Trophoblast cell (in vitro differentiated cells and primary cell): ENCODE data around the gene AK5.

Source experiments
- DNase-seq, 2 donors: peaks; one replicate each; pipeline ENCODE4 v3.0.0-alpha.2; 2016
- H2AFZ ChIP-seq: 2 replicates; pipeline ENCODE4 v1.6.1; 2013; ENCODE audit warnings: low read length, moderate library complexity, mild to moderate bottlenecking; ENCODE audit not compliant: insufficient read depth, poor library complexity
- H2AK5ac ChIP-seq: 2 replicates; pipeline ENCODE4 v1.6.1; 2013; ENCODE audit warnings: mild to moderate bottlenecking, low read length
- H2BK120ac ChIP-seq: 2 replicates; pipeline ENCODE4 v1.6.1; 2013; ENCODE audit warnings: low read length, mild to moderate bottlenecking, moderate library complexity; ENCODE audit not compliant: insufficient read depth, poor library complexity
- H2BK12ac ChIP-seq: 2 replicates; pipeline ENCODE4 v1.6.1; 2013; ENCODE audit warnings: mild to moderate bottlenecking, low read length, moderate library complexity
- H2BK5ac ChIP-seq: 2 replicates; pipeline ENCODE4 v1.6.1; 2013; ENCODE audit warnings: low read length, low read depth, moderate library complexity, mild to moderate bottlenecking; ENCODE audit not compliant: poor library complexity
- H3K14ac ChIP-seq: 2 replicates; pipeline ENCODE4 v1.6.1; 2013; ENCODE audit warnings: mild to moderate bottlenecking, low read length
- H3K18ac ChIP-seq: 2 replicates; pipeline ENCODE4 v1.6.1; 2013; ENCODE audit warnings: mild to moderate bottlenecking, low read length
- H3K23ac ChIP-seq: 2 replicates; pipeline ENCODE4 v1.6.1; 2013; ENCODE audit warnings: low read length
- H3K27ac ChIP-seq: 2 replicates; pipeline ENCODE4 v1.5.1; 2013; ENCODE audit warnings: low read depth, mild to moderate bottlenecking, inconsistent platforms, low read length, moderate library complexity
- H3K27me3 ChIP-seq: 2 replicates; pipeline ENCODE4 v1.6.1; 2013; ENCODE audit warnings: inconsistent platforms, mild to moderate bottlenecking, low read length, moderate library complexity; ENCODE audit not compliant: insufficient read depth
- H3K36me3 ChIP-seq, 2 experiments: 1 replicate in 1 of 2; 2 replicates in 1 of 2; pipeline ENCODE4 v1.6.1; 2013; ENCODE audit warnings: low read length in 2 of 2, mild to moderate bottlenecking in 2 of 2, moderate library complexity in 1 of 2; ENCODE audit not compliant: insufficient read depth in 2 of 2, control insufficient read depth in 1 of 2
- H3K4ac ChIP-seq: 2 replicates; pipeline ENCODE4 v1.6.1; 2013; ENCODE audit warnings: low read depth, mild to moderate bottlenecking, low read length, moderate library complexity
- H3K4me1 ChIP-seq, 2 experiments: 1 replicate in 1 of 2; 2 replicates in 1 of 2; pipeline ENCODE4 v1.6.1; 2013; ENCODE audit warnings: low read length in 2 of 2, mild to moderate bottlenecking in 2 of 2, moderate library complexity in 1 of 2; ENCODE audit not compliant: insufficient read depth in 2 of 2, control insufficient read depth in 1 of 2
- H3K4me2 ChIP-seq: 2 replicates; pipeline ENCODE4 v1.6.1; 2013; ENCODE audit warnings: inconsistent platforms, mild to moderate bottlenecking, low read length, moderate library complexity
- H3K4me3 ChIP-seq: 2 replicates; pipeline ENCODE4 v1.5.1; 2013; ENCODE audit warnings: mild to moderate bottlenecking, low read depth, low read length, inconsistent platforms
- H3K79me1 ChIP-seq: one replicate; pipeline ENCODE4 v1.6.1; 2013; ENCODE audit warnings: low read length
- H3K79me2 ChIP-seq: 2 replicates; pipeline ENCODE4 v1.6.1; 2013; ENCODE audit warnings: low read length, mild to moderate bottlenecking; ENCODE audit not compliant: control insufficient read depth, insufficient read depth, poor library complexity
- H3K9ac ChIP-seq: 2 replicates; pipeline ENCODE4 v1.6.1; 2013; ENCODE audit warnings: mild to moderate bottlenecking, low read length
- H3K9me3 ChIP-seq: 2 replicates; pipeline ENCODE4 v1.6.1; 2013; ENCODE audit warnings: low read depth, mild to moderate bottlenecking, control low read depth, inconsistent platforms, low read length; ENCODE audit not compliant: insufficient read depth
- H4K12ac ChIP-seq: 2 replicates; pipeline ENCODE4 v1.6.1; 2013; ENCODE audit warnings: low read depth, mild to moderate bottlenecking, low read length, moderate library complexity
- H4K8ac ChIP-seq: 2 replicates; pipeline ENCODE4 v1.6.1; 2013; ENCODE audit warnings: low read depth, mild to moderate bottlenecking, low read length, moderate library complexity
- H4K91ac ChIP-seq: one replicate; pipeline ENCODE4 v1.6.1; 2013; ENCODE audit warnings: low read depth, mild to moderate bottlenecking, low read length, moderate library complexity
- WGBS: extraction: QIAGEN DNeasy Blood & Tissue Kit; methylation state at CpG from one replicate; pipeline ENCODE4 v1.1.7; 2013; ENCODE audit warnings: missing lambda C conversion rate; ENCODE audit not compliant: insufficient read length, insufficient coverage; ENCODE audit errors: extremely low coverage; 5-methylcytosine and 5-hydroxymethylcytosine counted together

Gene AK5

DNA sequence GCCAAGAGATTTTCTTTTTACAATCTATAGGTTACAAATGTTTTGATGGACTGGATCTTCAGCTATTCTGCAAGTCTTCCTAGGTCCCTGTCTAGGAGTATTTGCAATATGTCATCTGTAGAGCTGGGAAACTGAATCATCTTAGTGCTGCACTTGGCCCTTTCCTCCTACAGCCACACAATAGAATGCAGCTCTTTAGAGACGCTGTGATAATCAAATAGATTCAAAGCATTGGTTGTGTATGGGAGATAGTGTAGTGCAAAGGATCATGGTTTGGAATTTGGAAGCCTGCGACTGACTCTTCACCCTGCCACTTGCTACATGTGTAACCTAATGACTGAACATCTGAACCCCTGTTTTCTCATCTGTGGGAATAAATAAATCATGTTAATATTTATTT lies 93.7 kb downstream of the AK5 start:
- Histone ChIP-seq H3K79me1 (no peaks in the 10 kb centered on the region), H4K91ac (no peak overlapping the region), H2BK12ac (no peak overlapping the region), H3K36me3 (no peaks in the 10 kb centered on the region), H2AFZ (no peak overlapping the region), H3K27ac (no peak overlapping the region), H2BK5ac (no peak overlapping the region), H3K14ac (no peak overlapping the region), H3K18ac (no peak overlapping the region), H3K79me2 (no peaks in the 10 kb centered on the region), H3K27me3 (no peaks in the 10 kb centered on the region), H3K4ac (no peak overlapping the region), H3K9ac (no peak overlapping the region), H3K4me2 (no peak overlapping the region), H4K12ac (no peak overlapping the region), H3K9me3 (no peaks in the 10 kb centered on the region), H3K23ac (no peak overlapping the region), H2AK5ac (no peak overlapping the region), H4K8ac (no peak overlapping the region), H3K4me3 (no peak overlapping the region), H2BK120ac (no peak overlapping the region), H3K4me1 (no peaks in the 10 kb centered on the region)
- DNase-seq: no peak
- WGBS: no CpG with 5 or more reads among the region's 2 CpGs

- H3K4ac ChIP-seq: no peak overlapping the region
- no peak for DNase-seq
- H3K4me2 ChIP-seq: no peak overlapping the region
- no peaks in the 10 kb centered on the region for H3K36me3 ChIP-seq
- no peaks in the 10 kb centered on the region for H3K79me2 ChIP-seq
- H3K14ac ChIP-seq: no peak overlapping the region
- no peaks in the 10 kb centered on the region for H3K9me3 ChIP-seq
- H3K23ac ChIP-seq: no peak overlapping the region
- H2BK12ac ChIP-seq: no peak overlapping the region
- no peak overlapping the region for H2AFZ ChIP-seq
- H3K79me1 ChIP-seq: no peaks in the 10 kb centered on the region
- H3K4me1 ChIP-seq: no peaks in the 10 kb centered on the region
- no peak overlapping the region for H3K4me3 ChIP-seq
- H2BK120ac ChIP-seq: no peak overlapping the region
- WGBS: no CpG with 5 or more reads among the region's 4 CpGs
- H4K12ac ChIP-seq: no peak overlapping the region
- no peak overlapping the region for H2BK5ac ChIP-seq
- no peak overlapping the region for H3K27ac ChIP-seq
- no peak overlapping the region for H4K91ac ChIP-seq
- no peak overlapping the region for H3K18ac ChIP-seq
- no peak overlapping the region for H4K8ac ChIP-seq
- H3K9ac ChIP-seq: no peak overlapping the region
- no peak overlapping the region for H2AK5ac ChIP-seq
- H3K27me3 ChIP-seq: no peaks in the 10 kb centered on the region
Observed at GRCh38 chr1:77375990-77376389, 94.2 kb downstream of the AK5 start.

DNA sequence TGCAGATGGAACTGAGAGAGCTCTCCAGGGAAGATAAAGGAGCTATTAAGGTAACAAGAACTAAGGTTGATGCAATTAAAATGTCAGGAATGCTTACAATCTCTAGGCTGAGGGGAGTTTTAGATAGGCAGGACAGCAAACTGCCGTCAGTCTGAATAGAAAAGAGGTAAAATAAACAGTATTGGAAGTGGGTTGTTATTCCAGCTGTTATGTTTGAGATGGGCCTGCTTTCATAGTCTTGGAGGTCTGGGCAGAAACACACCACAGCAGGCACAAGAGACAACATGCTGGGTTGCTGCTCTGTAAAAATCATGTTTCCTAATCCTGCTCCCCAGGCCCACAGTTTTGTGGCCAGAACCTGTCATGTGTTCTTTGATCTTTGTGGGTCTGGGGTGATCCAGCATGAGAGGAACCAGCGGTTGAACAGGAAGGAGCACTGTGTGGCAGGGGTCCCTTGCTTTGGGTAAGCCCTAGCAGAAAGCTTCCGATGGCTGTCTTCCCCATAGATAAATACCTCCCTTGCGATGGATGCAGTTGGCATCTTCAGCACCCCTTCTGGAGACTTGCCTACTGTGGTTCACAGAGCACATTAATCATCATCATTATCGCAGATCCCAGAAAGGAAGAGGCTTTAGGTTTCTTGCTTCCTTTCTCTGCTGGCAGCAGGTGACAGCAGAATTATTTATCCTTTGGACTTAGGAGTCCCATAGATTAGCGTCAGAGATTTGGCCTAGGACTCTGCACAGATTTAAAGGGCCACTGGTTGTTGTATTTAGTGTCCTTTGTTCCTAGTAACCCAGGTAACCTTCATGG lies 97.1 kb downstream of the AK5 start:
- H3K23ac ChIP-seq: no peak overlapping the region
- no peak overlapping the region for H3K27ac ChIP-seq
- no peaks in the 10 kb centered on the region for H3K9me3 ChIP-seq
- no peaks in the 10 kb centered on the region for H3K36me3 ChIP-seq
- no peak overlapping the region for H2BK120ac ChIP-seq
- H4K8ac ChIP-seq: no peak overlapping the region
- no peak overlapping the region for H3K4me2 ChIP-seq
- no CpG with 5 or more reads among the region's 6 CpGs for WGBS
- no peak overlapping the region for H2BK5ac ChIP-seq
- no peaks in the 10 kb centered on the region for H3K27me3 ChIP-seq
- H3K9ac ChIP-seq: no peak overlapping the region
- H3K18ac ChIP-seq: no peak overlapping the region
- H2AK5ac ChIP-seq: no peak overlapping the region
- H3K79me1 ChIP-seq: no peaks in the 10 kb centered on the region
- H4K12ac ChIP-seq: no peak overlapping the region
- DNase-seq: peak in 1 of 2 donors; percentile 31
- H3K4ac ChIP-seq: no peak overlapping the region
- H4K91ac ChIP-seq: no peak overlapping the region
- no peaks in the 10 kb centered on the region for H3K79me2 ChIP-seq
- H3K4me3 ChIP-seq: no peak overlapping the region
- H3K14ac ChIP-seq: no peak overlapping the region
- no peaks in the 10 kb centered on the region for H3K4me1 ChIP-seq
- H2BK12ac ChIP-seq: no peak overlapping the region
- no peak overlapping the region for H2AFZ ChIP-seq

DNA sequence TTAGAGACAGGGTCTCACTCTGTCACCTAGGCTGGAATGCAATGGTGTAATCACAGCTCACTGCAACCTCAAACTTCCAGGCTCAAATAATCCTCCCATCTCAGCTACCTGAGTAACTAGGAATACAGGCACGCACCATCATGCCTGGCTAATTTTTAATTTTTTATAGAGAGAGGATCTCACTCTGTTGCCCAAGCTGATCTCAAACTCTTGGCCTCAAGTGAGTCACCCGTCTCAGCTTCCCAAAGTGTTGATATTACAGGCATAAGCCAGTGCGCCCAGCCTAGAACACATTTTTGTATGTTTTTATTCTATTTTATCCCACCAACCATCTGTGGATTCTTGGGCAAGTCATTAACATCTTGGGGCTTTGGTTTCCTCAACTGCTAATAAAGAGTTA lies 100.5 kb downstream of the AK5 start:
- no peaks in the 10 kb centered on the region for H3K9me3 ChIP-seq
- H3K23ac ChIP-seq: no peak overlapping the region
- no peaks in the 10 kb centered on the region for H3K79me2 ChIP-seq
- no peak overlapping the region for H4K91ac ChIP-seq
- no peaks in the 10 kb centered on the region for H3K36me3 ChIP-seq
- H3K79me1 ChIP-seq: no peaks in the 10 kb centered on the region
- H4K12ac ChIP-seq: no peak overlapping the region
- H2BK12ac ChIP-seq: no peak overlapping the region
- H3K14ac ChIP-seq: no peak overlapping the region
- no peak overlapping the region for H2AFZ ChIP-seq
- no peak overlapping the region for H2AK5ac ChIP-seq
- no peak overlapping the region for H4K8ac ChIP-seq
- H3K9ac ChIP-seq: no peak overlapping the region
- H3K27ac ChIP-seq: no peak overlapping the region
- no peak for DNase-seq
- H3K4me1 ChIP-seq: peaks cover 0 to 1% of the 10 kb centered on the region in 2 experiments
- H3K4me3 ChIP-seq: no peak overlapping the region
- H2BK5ac ChIP-seq: no peak overlapping the region
- no peaks in the 10 kb centered on the region for H3K27me3 ChIP-seq
- no CpG with 5 or more reads among the region's 3 CpGs for WGBS
- H3K4ac ChIP-seq: no peak overlapping the region
- no peak overlapping the region for H3K18ac ChIP-seq
- H2BK120ac ChIP-seq: no peak overlapping the region
- no peak overlapping the region for H3K4me2 ChIP-seq
